HepG2 (cell line): Measurements from ENCODE around the gene TARS3. TPM values are rescaled to one million over a fixed set of nuclear protein-coding genes. Genes with fewer than 3 reads are reported as not detected.
A peak's percentile ranks its signal among the peaks of the same experiment; 100 is the strongest.

Experiments used
- JUNB ChIP-seq: sonication (generic); formaldehyde crosslinking; IDR thresholded peaks from 2 replicates; pipeline ENCODE4 v1.8.0; 2022; ENCODE audit warnings: missing genetic modification reagents, mild to moderate bottlenecking, borderline replicate concordance
- ZNF44 ChIP-seq: sonication (generic); formaldehyde crosslinking; IDR thresholded peaks from 2 replicates; pipeline ENCODE4 v1.5.1; 2020; ENCODE audit warnings: mild to moderate bottlenecking, missing genetic modification reagents
- ZNF777 ChIP-seq: sonication (generic); formaldehyde crosslinking; IDR thresholded peaks from 2 replicates; pipeline ENCODE4 v1.4.0; 2020; ENCODE audit warnings: missing genetic modification reagents
- ZSCAN30 ChIP-seq: sonication (generic); formaldehyde crosslinking; IDR thresholded peaks from 2 replicates; pipeline ENCODE4 v1.5.0; 2020; ENCODE audit warnings: mild to moderate bottlenecking, missing genetic modification reagents
- polyA plus RNA-seq, 8 experiments: library from polyadenylated mRNA; depleted of rRNA in 3 of 8; stranded (reverse) in 7 of 8; unstranded in 1 of 8; fragments of >200 nt; fragmentation: Illumina TruSeq in 4 of 8; extraction: Trizol in 4 of 8; gene quantifications; 2 replicates each; pipeline versions ENCODE4 v1.2.1 to v1.2.3, GENCODE V29; 2011 to 2016; ENCODE audit warnings: low read depth in 4 of 8, missing spikeins in 1 of 8, mixed read lengths in 1 of 8; ENCODE audit not compliant: insufficient read depth in 1 of 8
- total RNA-seq, 5 experiments: library from RNA; depleted of rRNA; stranded (reverse); fragments of >200 nt; fragmentation: Illumina TruSeq; extraction: Trizol; gene quantifications; 2 replicates each; pipeline ENCODE4 v1.2.3, GENCODE V29; 2016; ENCODE audit warnings: low read depth in 1 of 5
- TF ChIP-seq, protein P1 (sequence below): sonication (generic); formaldehyde crosslinking; IDR thresholded peaks from 2 replicates; pipeline ENCODE4 v1.4.0; 2020; ENCODE audit warnings: missing genetic modification reagents
- TF ChIP-seq, protein P2 (sequence below): sonication (generic); formaldehyde crosslinking; IDR thresholded peaks from 2 replicates; pipeline ENCODE4 v1.8.0; 2022; ENCODE audit warnings: missing genetic modification reagents, low read depth, mild to moderate bottlenecking, borderline replicate concordance
- TF ChIP-seq, protein P3 (sequence below): sonication (generic); formaldehyde crosslinking; IDR thresholded peaks from 2 replicates; pipeline ENCODE4 v1.4.0; 2020; ENCODE audit warnings: mild to moderate bottlenecking, missing genetic modification reagents
- TF ChIP-seq, protein P4 (sequence below): sonication (generic); formaldehyde crosslinking; IDR thresholded peaks from 2 replicates; pipeline ENCODE4 v1.8.1; 2023; ENCODE audit warnings: missing genetic modification reagents, inconsistent platforms, borderline replicate concordance
- TF ChIP-seq, protein P5 (sequence below): sonication (generic); formaldehyde crosslinking; IDR thresholded peaks from 2 replicates; pipeline ENCODE4 v1.5.0; 2020; ENCODE audit warnings: mild to moderate bottlenecking, missing genetic modification reagents
- TF ChIP-seq, protein P6 (sequence below): IDR thresholded peaks from 2 replicates; pipeline ENCODE4 v1.6.1; 2016; ENCODE audit warnings: low read depth
- TF ChIP-seq, protein P7 (sequence below): sonication (generic); formaldehyde crosslinking; conservative IDR thresholded peaks from 2 replicates; pipeline ENCODE4 v1.4.0; 2020; ENCODE audit warnings: mild to moderate bottlenecking, missing genetic modification reagents, moderate library complexity
- TF ChIP-seq, protein P8 (sequence below): sonication (generic); formaldehyde crosslinking; IDR thresholded peaks from 2 replicates; pipeline ENCODE4 v1.5.0; 2020; ENCODE audit warnings: mild to moderate bottlenecking, low read depth, missing genetic modification reagents, borderline replicate concordance

TARS3 gene
- total and polyA plus RNA-seq, 2 of the 13 experiments (the other 11 are each of a cell fraction or from before 2014, with no cell fraction given), result 4.1 to 11.7 TPM

DNA sequence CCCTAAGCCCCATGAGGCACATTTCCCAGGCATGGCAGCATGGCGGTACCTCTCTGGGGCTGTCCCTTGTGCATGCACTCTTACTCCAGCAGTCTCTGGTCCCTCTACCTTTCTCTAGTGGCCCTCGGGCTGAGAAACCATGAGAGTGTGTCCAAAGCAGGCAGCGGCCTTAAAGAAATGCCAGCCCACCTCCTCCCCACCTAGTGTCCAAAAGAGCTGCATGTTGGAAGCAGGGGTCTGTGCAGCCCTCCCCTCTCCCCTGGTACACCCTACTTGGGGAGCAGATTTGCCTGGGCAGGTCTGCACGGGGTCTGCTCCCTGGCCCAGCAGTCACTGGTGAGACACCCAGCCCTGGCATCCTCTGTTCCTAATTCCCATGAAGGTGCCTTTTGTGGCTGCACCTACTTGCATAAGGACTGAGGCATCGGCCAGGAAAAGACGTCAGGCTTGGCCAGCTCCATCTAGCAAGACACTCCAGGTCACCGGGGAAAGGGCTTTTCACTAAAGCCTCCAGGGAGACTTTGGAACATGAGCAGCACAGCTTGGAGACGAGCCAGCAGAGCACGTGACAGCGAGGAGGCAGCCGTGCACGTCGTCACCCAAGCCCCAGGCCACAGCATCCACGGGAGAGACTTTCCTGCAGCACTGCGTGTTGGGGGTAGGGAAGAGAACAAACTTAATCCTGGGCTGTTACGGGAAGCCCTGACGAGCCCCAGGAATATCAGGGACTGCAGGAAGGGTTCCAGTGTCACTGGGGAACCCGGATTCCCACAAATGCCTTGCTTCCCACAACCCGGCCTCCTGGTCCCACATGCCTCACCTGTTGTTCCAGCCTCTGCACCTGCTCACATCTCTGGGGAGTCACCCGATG lies 110.9 kb downstream of the TARS3 start (continued):
- TF ChIP-seq, protein P1, sequence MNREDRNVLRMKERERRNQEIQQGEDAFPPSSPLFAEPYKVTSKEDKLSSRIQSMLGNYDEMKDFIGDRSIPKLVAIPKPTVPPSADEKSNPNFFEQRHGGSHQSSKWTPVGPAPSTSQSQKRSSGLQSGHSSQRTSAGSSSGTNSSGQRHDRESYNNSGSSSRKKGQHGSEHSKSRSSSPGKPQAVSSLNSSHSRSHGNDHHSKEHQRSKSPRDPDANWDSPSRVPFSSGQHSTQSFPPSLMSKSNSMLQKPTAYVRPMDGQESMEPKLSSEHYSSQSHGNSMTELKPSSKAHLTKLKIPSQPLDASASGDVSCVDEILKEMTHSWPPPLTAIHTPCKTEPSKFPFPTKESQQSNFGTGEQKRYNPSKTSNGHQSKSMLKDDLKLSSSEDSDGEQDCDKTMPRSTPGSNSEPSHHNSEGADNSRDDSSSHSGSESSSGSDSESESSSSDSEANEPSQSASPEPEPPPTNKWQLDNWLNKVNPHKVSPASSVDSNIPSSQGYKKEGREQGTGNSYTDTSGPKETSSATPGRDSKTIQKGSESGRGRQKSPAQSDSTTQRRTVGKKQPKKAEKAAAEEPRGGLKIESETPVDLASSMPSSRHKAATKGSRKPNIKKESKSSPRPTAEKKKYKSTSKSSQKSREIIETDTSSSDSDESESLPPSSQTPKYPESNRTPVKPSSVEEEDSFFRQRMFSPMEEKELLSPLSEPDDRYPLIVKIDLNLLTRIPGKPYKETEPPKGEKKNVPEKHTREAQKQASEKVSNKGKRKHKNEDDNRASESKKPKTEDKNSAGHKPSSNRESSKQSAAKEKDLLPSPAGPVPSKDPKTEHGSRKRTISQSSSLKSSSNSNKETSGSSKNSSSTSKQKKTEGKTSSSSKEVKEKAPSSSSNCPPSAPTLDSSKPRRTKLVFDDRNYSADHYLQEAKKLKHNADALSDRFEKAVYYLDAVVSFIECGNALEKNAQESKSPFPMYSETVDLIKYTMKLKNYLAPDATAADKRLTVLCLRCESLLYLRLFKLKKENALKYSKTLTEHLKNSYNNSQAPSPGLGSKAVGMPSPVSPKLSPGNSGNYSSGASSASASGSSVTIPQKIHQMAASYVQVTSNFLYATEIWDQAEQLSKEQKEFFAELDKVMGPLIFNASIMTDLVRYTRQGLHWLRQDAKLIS (CRISPR knock-in tag), result no peak
- TF ChIP-seq, protein P2, sequence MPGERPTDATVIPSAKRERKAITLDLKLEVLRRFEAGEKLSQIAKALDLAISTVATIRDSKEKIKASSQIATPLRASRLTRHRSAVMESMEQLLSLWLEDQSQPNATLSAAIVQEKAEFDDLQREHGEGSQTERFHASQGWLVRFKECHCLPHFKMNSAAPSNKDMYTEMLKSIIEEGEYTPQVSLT (CRISPR knock-in tag), result no peak
- TF ChIP-seq ZNF44 (CRISPR knock-in tag) (peak; percentile 70; the same call in 1 of the 2 replicates), JUNB (CRISPR knock-in tag) (no peak), ZNF777 (CRISPR knock-in tag) (no peak), ZSCAN30 (CRISPR knock-in tag) (no peak)
- TF ChIP-seq, protein P3, sequence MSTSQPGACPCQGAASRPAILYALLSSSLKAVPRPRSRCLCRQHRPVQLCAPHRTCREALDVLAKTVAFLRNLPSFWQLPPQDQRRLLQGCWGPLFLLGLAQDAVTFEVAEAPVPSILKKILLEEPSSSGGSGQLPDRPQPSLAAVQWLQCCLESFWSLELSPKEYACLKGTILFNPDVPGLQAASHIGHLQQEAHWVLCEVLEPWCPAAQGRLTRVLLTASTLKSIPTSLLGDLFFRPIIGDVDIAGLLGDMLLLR (CRISPR knock-in tag), result no peak
- TF ChIP-seq, protein P4, sequence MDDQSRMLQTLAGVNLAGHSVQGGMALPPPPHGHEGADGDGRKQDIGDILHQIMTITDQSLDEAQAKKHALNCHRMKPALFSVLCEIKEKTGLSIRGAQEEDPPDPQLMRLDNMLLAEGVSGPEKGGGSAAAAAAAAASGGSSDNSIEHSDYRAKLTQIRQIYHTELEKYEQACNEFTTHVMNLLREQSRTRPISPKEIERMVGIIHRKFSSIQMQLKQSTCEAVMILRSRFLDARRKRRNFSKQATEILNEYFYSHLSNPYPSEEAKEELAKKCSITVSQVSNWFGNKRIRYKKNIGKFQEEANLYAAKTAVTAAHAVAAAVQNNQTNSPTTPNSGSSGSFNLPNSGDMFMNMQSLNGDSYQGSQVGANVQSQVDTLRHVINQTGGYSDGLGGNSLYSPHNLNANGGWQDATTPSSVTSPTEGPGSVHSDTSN (CRISPR knock-in tag), result no peak
- TF ChIP-seq, protein P5, sequence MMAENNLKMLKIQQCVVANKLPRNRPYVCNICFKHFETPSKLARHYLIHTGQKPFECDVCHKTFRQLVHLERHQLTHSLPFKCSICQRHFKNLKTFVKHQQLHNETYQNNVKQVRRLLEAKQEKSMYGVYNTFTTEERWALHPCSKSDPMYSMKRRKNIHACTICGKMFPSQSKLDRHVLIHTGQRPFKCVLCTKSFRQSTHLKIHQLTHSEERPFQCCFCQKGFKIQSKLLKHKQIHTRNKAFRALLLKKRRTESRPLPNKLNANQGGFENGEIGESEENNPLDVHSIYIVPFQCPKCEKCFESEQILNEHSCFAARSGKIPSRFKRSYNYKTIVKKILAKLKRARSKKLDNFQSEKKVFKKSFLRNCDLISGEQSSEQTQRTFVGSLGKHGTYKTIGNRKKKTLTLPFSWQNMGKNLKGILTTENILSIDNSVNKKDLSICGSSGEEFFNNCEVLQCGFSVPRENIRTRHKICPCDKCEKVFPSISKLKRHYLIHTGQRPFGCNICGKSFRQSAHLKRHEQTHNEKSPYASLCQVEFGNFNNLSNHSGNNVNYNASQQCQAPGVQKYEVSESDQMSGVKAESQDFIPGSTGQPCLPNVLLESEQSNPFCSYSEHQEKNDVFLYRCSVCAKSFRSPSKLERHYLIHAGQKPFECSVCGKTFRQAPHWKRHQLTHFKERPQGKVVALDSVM (CRISPR knock-in tag), result peak; percentile 41; the same call in 1 of the 2 replicates
- TF ChIP-seq, protein P6, sequence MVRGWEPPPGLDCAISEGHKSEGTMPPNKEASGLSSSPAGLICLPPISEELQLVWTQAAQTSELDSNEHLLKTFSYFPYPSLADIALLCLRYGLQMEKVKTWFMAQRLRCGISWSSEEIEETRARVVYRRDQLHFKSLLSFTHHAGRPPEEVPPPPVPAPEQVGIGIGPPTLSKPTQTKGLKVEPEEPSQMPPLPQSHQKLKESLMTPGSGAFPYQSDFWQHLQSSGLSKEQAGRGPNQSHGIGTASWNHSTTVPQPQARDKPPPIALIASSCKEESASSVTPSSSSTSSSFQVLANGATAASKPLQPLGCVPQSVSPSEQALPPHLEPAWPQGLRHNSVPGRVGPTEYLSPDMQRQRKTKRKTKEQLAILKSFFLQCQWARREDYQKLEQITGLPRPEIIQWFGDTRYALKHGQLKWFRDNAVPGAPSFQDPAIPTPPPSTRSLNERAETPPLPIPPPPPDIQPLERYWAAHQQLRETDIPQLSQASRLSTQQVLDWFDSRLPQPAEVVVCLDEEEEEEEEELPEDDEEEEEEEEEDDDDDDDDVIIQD (CRISPR knock-in tag), result 0 out of 2 replicates have a peak, but pooled peaks have one; percentile 24
- TF ChIP-seq, protein P7, sequence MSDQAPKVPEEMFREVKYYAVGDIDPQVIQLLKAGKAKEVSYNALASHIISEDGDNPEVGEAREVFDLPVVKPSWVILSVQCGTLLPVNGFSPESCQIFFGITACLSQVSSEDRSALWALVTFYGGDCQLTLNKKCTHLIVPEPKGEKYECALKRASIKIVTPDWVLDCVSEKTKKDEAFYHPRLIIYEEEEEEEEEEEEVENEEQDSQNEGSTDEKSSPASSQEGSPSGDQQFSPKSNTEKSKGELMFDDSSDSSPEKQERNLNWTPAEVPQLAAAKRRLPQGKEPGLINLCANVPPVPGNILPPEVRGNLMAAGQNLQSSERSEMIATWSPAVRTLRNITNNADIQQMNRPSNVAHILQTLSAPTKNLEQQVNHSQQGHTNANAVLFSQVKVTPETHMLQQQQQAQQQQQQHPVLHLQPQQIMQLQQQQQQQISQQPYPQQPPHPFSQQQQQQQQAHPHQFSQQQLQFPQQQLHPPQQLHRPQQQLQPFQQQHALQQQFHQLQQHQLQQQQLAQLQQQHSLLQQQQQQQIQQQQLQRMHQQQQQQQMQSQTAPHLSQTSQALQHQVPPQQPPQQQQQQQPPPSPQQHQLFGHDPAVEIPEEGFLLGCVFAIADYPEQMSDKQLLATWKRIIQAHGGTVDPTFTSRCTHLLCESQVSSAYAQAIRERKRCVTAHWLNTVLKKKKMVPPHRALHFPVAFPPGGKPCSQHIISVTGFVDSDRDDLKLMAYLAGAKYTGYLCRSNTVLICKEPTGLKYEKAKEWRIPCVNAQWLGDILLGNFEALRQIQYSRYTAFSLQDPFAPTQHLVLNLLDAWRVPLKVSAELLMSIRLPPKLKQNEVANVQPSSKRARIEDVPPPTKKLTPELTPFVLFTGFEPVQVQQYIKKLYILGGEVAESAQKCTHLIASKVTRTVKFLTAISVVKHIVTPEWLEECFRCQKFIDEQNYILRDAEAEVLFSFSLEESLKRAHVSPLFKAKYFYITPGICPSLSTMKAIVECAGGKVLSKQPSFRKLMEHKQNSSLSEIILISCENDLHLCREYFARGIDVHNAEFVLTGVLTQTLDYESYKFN (CRISPR knock-in tag), result no peak; the same call in none of the 2 replicates
- TF ChIP-seq, protein P8, sequence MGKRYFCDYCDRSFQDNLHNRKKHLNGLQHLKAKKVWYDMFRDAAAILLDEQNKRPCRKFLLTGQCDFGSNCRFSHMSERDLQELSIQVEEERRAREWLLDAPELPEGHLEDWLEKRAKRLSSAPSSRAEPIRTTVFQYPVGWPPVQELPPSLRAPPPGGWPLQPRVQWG (CRISPR knock-in tag), result no peak; the same call in 1 of the 2 replicates
